ENCODE measurements around the gene NOX4. TPM values are rescaled to one million over a fixed set of nuclear protein-coding genes. Genes with fewer than 3 reads are reported as not detected.

Gene NOX4
- total RNA-seq, 1 donor from 2014 or later, result 11.5 TPM

- H3K4me3 Mint-ChIP-seq (ENCODE audit: unreplicated experiment), result no peak overlapping the region
- H3K4me1 Mint-ChIP-seq (ENCODE audit: unreplicated experiment), result peaks cover 9% of the 10 kb centered on the region
- H3K36me3 Mint-ChIP-seq (ENCODE audit: low read depth, unreplicated experiment), result no peaks in the 10 kb centered on the region
- no peaks in the 10 kb centered on the region for H3K27me3 Mint-ChIP-seq (ENCODE audit: unreplicated experiment)
- no peaks in the 10 kb centered on the region for H3K9me3 Mint-ChIP-seq (ENCODE audit: unreplicated experiment)
- DNase-seq (ENCODE audit: low spot score), result no peak
- TF ChIP-seq CTCF (IDR thresholded peaks at IDR 0.05; ENCODE audit: unreplicated experiment), result no peak
- no peak overlapping the region for H3K27ac Mint-ChIP-seq (ENCODE audit: unreplicated experiment)
Observed at GRCh38 chr11:89504270-89504669, 13.1 kb upstream of the NOX4 start.

GRCh38 chr11:89503422-89503821, 12.2 kb upstream of the NOX4 start:
- DNase-seq (ENCODE audit: low spot score), result no peak
- H3K27ac Mint-ChIP-seq (ENCODE audit: unreplicated experiment), result no peak overlapping the region
- H3K4me1 Mint-ChIP-seq (ENCODE audit: unreplicated experiment), result peaks cover 9% of the 10 kb centered on the region
- no peak for TF ChIP-seq CTCF (IDR thresholded peaks at IDR 0.05; ENCODE audit: unreplicated experiment)
- no peak overlapping the region for H3K4me3 Mint-ChIP-seq (ENCODE audit: unreplicated experiment)
- no peaks in the 10 kb centered on the region for H3K36me3 Mint-ChIP-seq (ENCODE audit: low read depth, unreplicated experiment)
- no peaks in the 10 kb centered on the region for H3K9me3 Mint-ChIP-seq (ENCODE audit: unreplicated experiment)
- peaks cover under 1% of the 10 kb centered on the region for H3K27me3 Mint-ChIP-seq (ENCODE audit: unreplicated experiment)

- DNase-seq (ENCODE audit: low spot score), result no peak
- Mint-ChIP-seq H3K36me3 (ENCODE audit: low read depth, unreplicated experiment) (no peaks in the 10 kb centered on the region), H3K4me1 (ENCODE audit: unreplicated experiment) (peaks cover 9% of the 10 kb centered on the region), H3K9me3 (ENCODE audit: unreplicated experiment) (no peaks in the 10 kb centered on the region), H3K27ac (ENCODE audit: unreplicated experiment) (no peak overlapping the region), H3K27me3 (ENCODE audit: unreplicated experiment) (peaks cover 2% of the 10 kb centered on the region), H3K4me3 (ENCODE audit: unreplicated experiment) (no peak overlapping the region)
- no peak for TF ChIP-seq CTCF (IDR thresholded peaks at IDR 0.05; ENCODE audit: unreplicated experiment)
Observed at GRCh38 chr11:89502301-89502700, 11.1 kb upstream of the NOX4 start.

GRCh38 chr11:89500336-89500735, 9.2 kb upstream of the NOX4 start:
- Mint-ChIP-seq H3K36me3 (ENCODE audit: low read depth, unreplicated experiment) (no peaks in the 10 kb centered on the region), H3K4me3 (ENCODE audit: unreplicated experiment) (no peak overlapping the region), H3K27ac (ENCODE audit: unreplicated experiment) (no peak overlapping the region), H3K27me3 (ENCODE audit: unreplicated experiment) (peaks cover 2% of the 10 kb centered on the region), H3K9me3 (ENCODE audit: unreplicated experiment) (no peaks in the 10 kb centered on the region), H3K4me1 (ENCODE audit: unreplicated experiment) (peaks cover 7% of the 10 kb centered on the region)
- no peak for TF ChIP-seq CTCF (IDR thresholded peaks at IDR 0.05; ENCODE audit: unreplicated experiment)
- DNase-seq (ENCODE audit: low spot score), result no peak

GRCh38 chr11:89498845-89499448, 7.8 kb upstream of the NOX4 start:
- Mint-ChIP-seq H3K27me3 (ENCODE audit: unreplicated experiment) (peaks cover 2% of the 10 kb centered on the region), H3K9me3 (ENCODE audit: unreplicated experiment) (no peaks in the 10 kb centered on the region), H3K27ac (ENCODE audit: unreplicated experiment) (no peak overlapping the region), H3K36me3 (ENCODE audit: low read depth, unreplicated experiment) (no peaks in the 10 kb centered on the region), H3K4me3 (ENCODE audit: unreplicated experiment) (no peak overlapping the region), H3K4me1 (ENCODE audit: unreplicated experiment) (peaks cover 3% of the 10 kb centered on the region)
- peak; percentile 62 for TF ChIP-seq CTCF (IDR thresholded peaks at IDR 0.05; ENCODE audit: unreplicated experiment)
- no peak for DNase-seq (ENCODE audit: low spot score)

Measured in endothelial cell (in vitro differentiated cells).